Cardiac muscle cell (in vitro differentiated cells and primary cell): ENCODE measurements around the gene SH3BGR. TPM values are rescaled to one million over a fixed set of nuclear protein-coding genes. Genes with fewer than 3 reads are reported as not detected.

Experiments
- DNase-seq, 2 donors: peaks; one replicate each; pipeline versions ENCODE4 v3.0.0 to v3.0.0-alpha.2; 2010 to 2017; ENCODE audit warnings: low read depth in 1 of 2, low spot score in 1 of 2
- H3K27ac ChIP-seq: fragments of 200-600 bp; sonication (generic); 2 replicates; pipeline ENCODE4 v1.5.1; 2016
- H3K27me3 ChIP-seq: fragments of 200-600 bp; sonication (generic); 2 replicates; pipeline ENCODE4 v1.6.0; 2016; ENCODE audit warnings: control low read depth
- H3K36me3 ChIP-seq: fragments of 200-600 bp; sonication (generic); 2 replicates; pipeline ENCODE4 v1.5.1; 2016; ENCODE audit warnings: control low read depth
- H3K4me1 ChIP-seq: fragments of 200-600 bp; sonication (generic); 2 replicates; pipeline ENCODE4 v1.8.1; 2017; ENCODE audit warnings: low read depth, mild to moderate bottlenecking, mixed run types
- H3K4me3 ChIP-seq: fragments of 200-600 bp; sonication (generic); 2 replicates; pipeline ENCODE4 v1.5.1; 2016; ENCODE audit warnings: mild to moderate bottlenecking
- H3K9me3 ChIP-seq: fragments of 200-600 bp; sonication (generic); 2 replicates; pipeline ENCODE4 v1.5.1; 2017; ENCODE audit warnings: low read depth, mild to moderate bottlenecking, control low read depth
- CTCF ChIP-seq: IDR thresholded peaks from 2 replicates; pipeline ENCODE4 v1.5.1; 2012; ENCODE audit warnings: low read depth, mild to moderate bottlenecking, low read length
- polyA plus RNA-seq: library from polyadenylated mRNA; unstranded; fragments of >200 nt; fragmentation: Nextera tagmentation; extraction: Ambion mirVana; gene quantifications from 2 replicates; pipeline ENCODE4 v1.2.1, GENCODE V29; 2016
- total RNA-seq: library from RNA; depleted of rRNA; stranded (reverse); fragments of >200 nt; gene quantifications from 2 replicates; pipeline ENCODE4 v1.2.3, GENCODE V29; 2016

Gene SH3BGR
- total and polyA plus RNA-seq, 2 experiments from 2014 or later = 168 to 326 TPM

GRCh38 chr21:39511102-39511501 is 59.3 kb downstream of the SH3BGR start:
- Histone ChIP-seq H3K4me3 (no peak overlapping the region), H3K27ac (no peak overlapping the region), H3K9me3 (no peaks in the 10 kb centered on the region), H3K27me3 (no peaks in the 10 kb centered on the region), H3K4me1 (no peaks in the 10 kb centered on the region), H3K36me3 (peaks cover 6% of the 10 kb centered on the region)
- no peak for TF ChIP-seq CTCF
- DNase-seq = no peak

GRCh38 chr21:39513735-39514134 is 62.0 kb downstream of the SH3BGR start:
- H3K27ac ChIP-seq = no peak overlapping the region
- peaks cover 6% of the 10 kb centered on the region for H3K36me3 ChIP-seq
- no peaks in the 10 kb centered on the region for H3K27me3 ChIP-seq
- DNase-seq = no peak
- no peaks in the 10 kb centered on the region for H3K4me1 ChIP-seq
- H3K9me3 ChIP-seq = no peaks in the 10 kb centered on the region
- TF ChIP-seq CTCF = no peak
- H3K4me3 ChIP-seq = no peak overlapping the region

DNA sequence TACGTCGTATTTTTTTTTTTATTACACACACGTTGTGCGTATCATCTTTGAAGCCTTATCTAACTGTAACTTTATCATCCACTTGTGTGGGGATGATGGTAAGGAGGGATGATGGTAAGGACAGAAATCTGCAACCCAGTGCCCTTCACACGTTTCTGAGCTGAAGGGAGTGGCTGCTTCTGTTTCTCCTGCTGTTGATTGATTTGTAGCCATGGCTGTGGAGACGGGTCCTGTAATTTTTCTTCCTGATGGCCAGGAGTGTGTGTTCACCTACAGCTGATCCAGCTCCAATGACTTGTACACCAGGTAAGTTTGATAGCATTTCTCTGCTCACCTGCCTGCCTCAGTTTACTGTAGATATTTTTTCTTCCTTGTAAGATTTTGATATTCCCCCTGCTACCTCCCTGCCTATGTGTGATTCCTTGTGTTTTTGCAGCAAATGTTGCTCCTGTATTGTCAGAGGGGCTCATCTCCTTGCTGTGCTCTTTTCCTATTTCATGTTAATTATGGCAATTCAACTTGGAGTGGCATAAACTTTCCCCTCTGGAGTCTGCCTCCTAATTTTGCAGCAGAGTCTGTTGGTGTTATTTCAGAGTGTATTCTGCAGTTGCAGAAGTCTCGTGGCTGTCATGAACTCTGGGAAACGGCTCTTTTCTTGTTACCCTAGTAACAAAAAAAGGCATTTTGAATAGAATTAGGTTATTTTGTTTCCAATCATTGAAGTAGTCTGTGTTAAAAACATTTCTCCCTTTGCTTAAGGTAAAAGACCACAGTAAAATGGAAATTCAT is 64.1 kb downstream of the SH3BGR start:
- H3K9me3 ChIP-seq = no peaks in the 10 kb centered on the region
- no peak for TF ChIP-seq CTCF

GRCh38 chr21:39518055-39518846 is 66.5 kb downstream of the SH3BGR start:
- Histone ChIP-seq H3K36me3 (peaks cover 6% of the 10 kb centered on the region), H3K4me3 (no peak overlapping the region), H3K27me3 (no peaks in the 10 kb centered on the region), H3K27ac (no peak overlapping the region), H3K4me1 (no peaks in the 10 kb centered on the region), H3K9me3 (no peaks in the 10 kb centered on the region)
- peak; percentile 81 for TF ChIP-seq CTCF
- DNase-seq = peak; percentile 57 to 81

More for the DNA sequence above, 64.1 kb downstream of the SH3BGR start:
- Histone ChIP-seq H3K4me1 (no peaks in the 10 kb centered on the region), H3K27ac (no peak overlapping the region), H3K4me3 (no peak overlapping the region), H3K36me3 (peaks cover 6% of the 10 kb centered on the region), H3K27me3 (no peaks in the 10 kb centered on the region)
- DNase-seq = no peak

- Histone ChIP-seq H3K4me3 (no peak overlapping the region), H3K9me3 (no peaks in the 10 kb centered on the region), H3K36me3 (peaks cover 6% of the 10 kb centered on the region), H3K4me1 (no peaks in the 10 kb centered on the region), H3K27ac (no peak overlapping the region), H3K27me3 (no peaks in the 10 kb centered on the region)
- peak in 1 of 2 donors; percentile 15 for DNase-seq
- no peak for TF ChIP-seq CTCF
Observed at GRCh38 chr21:39518847-39519210, 67.1 kb downstream of the SH3BGR start.
